Ureter (tissue), 1 donor: ENCODE results near the gene AP2B1. TPM values are rescaled to one million over a fixed set of nuclear protein-coding genes. Genes with fewer than 3 reads are reported as not detected.

Source experiments
- DNase-seq: peaks from one replicate; pipeline ENCODE4 v3.0.0-alpha.2; 2020; ENCODE audit warnings: low spot score
- total RNA-seq: library from RNA; stranded (reverse); gene quantifications from one replicate; pipeline ENCODE4 v1.2.4, GENCODE V29; 2023
- donor health status: DM: yes; HTN: yes; CAD: no.

AP2B1 gene
- total RNA-seq, 1 donor from 2014 or later, result 164 TPM

- DNase-seq, result no peak
These were observed 40.3 kb downstream of the AP2B1 start for GRCh38 chr17:35627417-35627816.

- DNase-seq, result no peak
These were observed 43.5 kb downstream of the AP2B1 start for GRCh38 chr17:35630530-35631148.

GRCh38 chr17:35641032-35641431, 53.9 kb downstream of the AP2B1 start:
- no peak for DNase-seq

- no peak for DNase-seq
These were observed 58.8 kb downstream of the AP2B1 start for GRCh38 chr17:35645923-35646322.

GRCh38 chr17:35651467-35651866, 64.3 kb downstream of the AP2B1 start:
- DNase-seq, result no peak

GRCh38 chr17:35653619-35654361, 66.7 kb downstream of the AP2B1 start:
- DNase-seq, result no peak

GRCh38 chr17:35655303-35655702, 68.2 kb downstream of the AP2B1 start:
- no peak for DNase-seq

- DNase-seq, result no peak
These were observed 73.8 kb downstream of the AP2B1 start for GRCh38 chr17:35660902-35661301.

- DNase-seq, result no peak
These were observed 77.6 kb downstream of the AP2B1 start for GRCh38 chr17:35664685-35665084.

- DNase-seq, result no peak
These were observed 78.5 kb downstream of the AP2B1 start for GRCh38 chr17:35665662-35666061.

- DNase-seq, result no peak
These were observed 78.9 kb downstream of the AP2B1 start for GRCh38 chr17:35666070-35666469.

- no peak for DNase-seq
These were observed 79.9 kb downstream of the AP2B1 start for GRCh38 chr17:35666967-35667532.

GRCh38 chr17:35668802-35669201, 81.7 kb downstream of the AP2B1 start:
- DNase-seq, result no peak

GRCh38 chr17:35674552-35674951, 87.4 kb downstream of the AP2B1 start:
- no peak for DNase-seq

GRCh38 chr17:35676441-35676840, 89.3 kb downstream of the AP2B1 start:
- DNase-seq, result no peak

- no peak for DNase-seq
These were observed 92.0 kb downstream of the AP2B1 start for GRCh38 chr17:35679007-35679682.

GRCh38 chr17:35683591-35683990, 96.5 kb downstream of the AP2B1 start:
- DNase-seq, result no peak

GRCh38 chr17:35684055-35684802, 97.1 kb downstream of the AP2B1 start:
- no peak for DNase-seq

GRCh38 chr17:35692512-35693210, 105.5 kb downstream of the AP2B1 start:
- DNase-seq, result no peak

- DNase-seq, result no peak
These were observed 106.5 kb downstream of the AP2B1 start for GRCh38 chr17:35693662-35694061.

- DNase-seq, result no peak
These were observed 107.8 kb downstream of the AP2B1 start for GRCh38 chr17:35694906-35695305.
